Lower leg skin (tissue), 3 donors: ENCODE measurements around the gene PCNX1.
"Not testable (repeated sequence)": the region's sequence is repeated elsewhere in the genome, so short reads cannot be mapped to it uniquely, and the experiment has no call there.

Source experiments
- CTCF ChIP-seq, 3 donors: fragments of 450-650 bp; IDR thresholded peaks; one replicate each; pipeline ENCODE4 v1.5.1; 2016; ENCODE audit warnings: antibody characterized with exemption in 3 of 3, mild to moderate bottlenecking in 3 of 3, moderate library complexity in 2 of 3
- POLR2A ChIP-seq, 2 donors: fragments of 450-650 bp; IDR thresholded peaks; one replicate each; pipeline ENCODE4 v1.6.1; 2016 to 2017; ENCODE audit warnings: antibody characterized with exemption in 2 of 2, mild to moderate bottlenecking in 1 of 2, moderate library complexity in 1 of 2

GRCh38 chr14:70939693-70940092 is 32.4 kb downstream of the PCNX1 start:
- TF ChIP-seq CTCF, POLR2A (IDR thresholded peaks at IDR 0.05): not testable (repeated sequence)
